Activated CD4-positive, alpha-beta memory T cell treated with anti-CD3 and anti-CD28 coated beads for 36 hours (primary cell): ENCODE measurements around the gene IL10RA. TPM values are rescaled to one million over a fixed set of nuclear protein-coding genes. Genes with fewer than 3 reads are reported as not detected.

Experiments
- CTCF ChIA-PET: fragments of 350-600 bp; sonication (Branson Sonifier 250); formaldehyde crosslinking; loops from one replicate; lab custom pipeline; 2021; ENCODE audit warnings: antibody characterized with exemption, inconsistent platforms; lab: Charles Lee
- POLR2A ChIA-PET: fragments of 350-600 bp; sonication (Branson Sonifier 250); formaldehyde crosslinking; loops from one replicate; lab custom pipeline; 2021; ENCODE audit warnings: antibody characterized with exemption; lab: Charles Lee
- DNase-seq: peaks from one replicate; pipeline ENCODE4 v3.0.0-alpha.2; 2020
- H3K27ac Mint-ChIP-seq: one replicate; pipeline ENCODE4 v1.8.0; 2021; ENCODE audit warnings: mixed read lengths
- H3K27me3 Mint-ChIP-seq: one replicate; pipeline ENCODE4 v1.8.0; 2021; ENCODE audit warnings: mixed read lengths
- H3K36me3 Mint-ChIP-seq: one replicate; pipeline ENCODE4 v1.8.0; 2021; ENCODE audit warnings: mixed read lengths
- H3K4me1 Mint-ChIP-seq: one replicate; pipeline ENCODE4 v1.8.0; 2021; ENCODE audit warnings: low read depth, mixed read lengths
- H3K4me3 Mint-ChIP-seq: one replicate; pipeline ENCODE4 v1.8.0; 2021; ENCODE audit warnings: mild to moderate bottlenecking, mixed read lengths
- H3K9me3 Mint-ChIP-seq: one replicate; pipeline ENCODE4 v1.8.0; 2021; ENCODE audit warnings: mixed read lengths
- intact Hi-C: fragments of 100-400 bp; cut with micrococcal nuclease; formaldehyde crosslinking; loops from one replicate; pipeline ENCODE4 v1.15.1; 2023
- total RNA-seq, 2 experiments: library from RNA; stranded (reverse); gene quantifications; one replicate each; pipeline ENCODE4 v1.2.3, GENCODE V29; 2021

Gene IL10RA
- total RNA-seq, 2 experiments from 2014 or later, result 114 to 117 TPM

- Mint-ChIP-seq H3K4me1 (peaks cover 100% of the 10 kb centered on the region), H3K36me3 (peaks cover 63% of the 10 kb centered on the region), H3K4me3 (no peak overlapping the region), H3K27ac (peak overlapping the region; percentile 99), H3K9me3 (peaks cover 16% of the 10 kb centered on the region), H3K27me3 (no peaks in the 10 kb centered on the region)
- ChIA-PET POLR2A (interaction anchor here (1.2 to 12.0 kb wide), 9 partner anchors 13 to 56 kb away, joined by 3 to 265 read pairs (median 15); partner anchors contain the start of gene IL10RA), CTCF (interaction anchor here (1.1 to 7.4 kb wide), 8 partner anchors 10 to 184 kb away, joined by 3 to 79 read pairs (median 13); partner anchors contain the start of gene IL10RA)
- DNase-seq, result no peak
- intact Hi-C loops, result loop anchor here (5.0 to 10.0 kb wide), 4 partner anchors 216 to 544 kb away; partner anchors contain the start of gene KMT2A
These were observed 14.6 kb downstream of the IL10RA start for GRCh38 chr11:118000850-118001228.

- Mint-ChIP-seq H3K27ac (peak overlapping the region; percentile 99), H3K36me3 (peaks cover 56% of the 10 kb centered on the region), H3K9me3 (peaks cover 16% of the 10 kb centered on the region), H3K4me1 (peaks cover 100% of the 10 kb centered on the region), H3K27me3 (no peaks in the 10 kb centered on the region), H3K4me3 (peak overlapping the region; percentile 56)
- peak; percentile 62 for DNase-seq
- ChIA-PET POLR2A (interaction anchor here (1.0 to 12.0 kb wide), 17 partner anchors 11 to 215 kb away, joined by 3 to 265 read pairs (median 10); partner anchors contain the start of gene IL10RA), CTCF (interaction anchor here (0.7 to 7.4 kb wide), 10 partner anchors 10 to 157 kb away, joined by 3 to 79 read pairs (median 8); partner anchors contain the start of gene IL10RA)
- intact Hi-C loops, result loop anchor here (5.0 to 10.0 kb wide), 4 partner anchors 216 to 544 kb away; partner anchors contain the start of gene KMT2A
These were observed 15.3 kb downstream of the IL10RA start for GRCh38 chr11:118001494-118001971.

GRCh38 chr11:118002010-118002540 lies 15.9 kb downstream of the IL10RA start:
- ChIA-PET POLR2A (interaction anchor here (0.6 to 12.0 kb wide), 22 partner anchors 8 to 215 kb away, joined by 3 to 265 read pairs (median 8); partner anchors contain the start of gene IL10RA), CTCF (interaction anchor here (0.9 to 7.4 kb wide), 16 partner anchors 10 to 294 kb away, joined by 3 to 79 read pairs (median 4); partner anchors contain the start of gene IL10RA)
- peaks cover 51% of the 10 kb centered on the region for H3K36me3 Mint-ChIP-seq
- peak overlapping the region; percentile 56 for H3K4me3 Mint-ChIP-seq
- intact Hi-C loops, result loop anchor here (1.0 to 10.0 kb wide), 11 partner anchors 15 to 545 kb away; partner anchors contain the start of gene KMT2A
- peaks cover 100% of the 10 kb centered on the region for H3K4me1 Mint-ChIP-seq
- peaks cover 15% of the 10 kb centered on the region for H3K9me3 Mint-ChIP-seq
- peak overlapping the region; percentile 99 for H3K27ac Mint-ChIP-seq
- H3K27me3 Mint-ChIP-seq, result no peaks in the 10 kb centered on the region
- peak; percentile 84 for DNase-seq

DNA sequence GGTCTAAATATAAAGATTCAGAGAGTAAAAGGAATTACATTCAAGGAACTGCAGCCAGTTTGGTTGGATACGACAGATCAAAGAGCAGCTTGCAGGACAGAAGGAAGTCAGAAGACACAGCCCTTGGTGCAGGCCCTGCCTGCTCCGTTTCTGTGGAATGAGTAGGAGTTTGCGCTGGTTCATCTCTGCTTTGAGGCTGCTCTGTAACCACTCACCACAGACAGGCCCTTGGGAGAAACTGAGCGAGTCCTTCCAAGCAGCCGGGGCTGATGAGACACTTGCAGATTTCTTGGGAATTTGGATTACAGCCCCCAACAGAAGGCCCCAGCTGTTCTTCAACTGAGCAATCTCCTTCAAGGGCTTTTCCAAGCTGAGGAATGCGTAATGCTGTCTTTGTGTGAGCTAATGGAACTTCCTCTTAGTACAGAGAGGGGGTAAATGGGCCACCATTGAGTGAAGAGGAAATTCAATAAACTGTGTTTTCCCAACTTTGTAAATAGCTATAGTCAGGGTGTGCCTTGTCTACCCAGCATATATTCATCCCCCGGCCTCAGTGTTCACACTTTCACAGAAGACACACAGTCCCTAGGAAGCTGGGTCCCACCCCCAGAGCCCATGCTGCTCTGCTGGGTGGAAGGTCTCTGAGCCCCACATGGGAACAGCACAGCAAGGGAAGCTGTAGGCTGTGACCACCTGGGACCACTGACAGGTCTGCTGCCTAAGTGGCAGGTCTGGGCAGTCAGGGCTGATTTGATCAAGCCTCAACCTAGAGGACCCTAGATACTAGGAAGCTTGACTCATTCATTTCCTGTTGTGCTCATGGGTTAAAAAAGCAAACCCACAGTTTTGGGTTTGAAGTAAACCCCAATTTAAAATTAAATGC lies 16.6 kb downstream of the IL10RA start:
- peaks cover 8% of the 10 kb centered on the region for H3K9me3 Mint-ChIP-seq
- H3K27me3 Mint-ChIP-seq, result no peaks in the 10 kb centered on the region
- intact Hi-C loops, result loop anchor here (1.0 to 10.0 kb wide), 11 partner anchors 15 to 545 kb away; partner anchors contain the start of gene KMT2A
- peak; percentile 90 for DNase-seq
- ChIA-PET CTCF (interaction anchor here (0.9 to 7.4 kb wide), 15 partner anchors 13 to 293 kb away, joined by 3 to 79 read pairs (median 4); partner anchors contain the start of gene IL10RA), POLR2A (interaction anchor here (0.6 to 12.0 kb wide), 23 partner anchors 9 to 214 kb away, joined by 3 to 265 read pairs (median 7); partner anchors contain the start of gene IL10RA)
- peaks cover 44% of the 10 kb centered on the region for H3K36me3 Mint-ChIP-seq
- H3K27ac Mint-ChIP-seq, result peak overlapping the region; percentile 99
- peaks cover 100% of the 10 kb centered on the region for H3K4me1 Mint-ChIP-seq
- peak overlapping the region; percentile 56 for H3K4me3 Mint-ChIP-seq

- H3K4me1 Mint-ChIP-seq, result peaks cover 100% of the 10 kb centered on the region
- no peak for DNase-seq
- CTCF ChIA-PET, result interaction anchor here (1.1 to 7.4 kb wide), 8 partner anchors 15 to 68 kb away, joined by 3 to 79 read pairs (median 15); partner anchors contain the start of gene IL10RA
- H3K36me3 Mint-ChIP-seq, result peaks cover 38% of the 10 kb centered on the region
- H3K27ac Mint-ChIP-seq, result peak overlapping the region; percentile 99
- POLR2A ChIA-PET, result interaction anchor here (1.0 to 12.0 kb wide), 17 partner anchors 9 to 213 kb away, joined by 3 to 265 read pairs (median 9); partner anchors contain the start of gene IL10RA
- peaks cover 8% of the 10 kb centered on the region for H3K9me3 Mint-ChIP-seq
- H3K27me3 Mint-ChIP-seq, result no peaks in the 10 kb centered on the region
- peak overlapping the region; percentile 36 for H3K4me3 Mint-ChIP-seq
- intact Hi-C loops, result loop anchor here (2.0 to 10.0 kb wide), 6 partner anchors 33 to 546 kb away; partner anchors contain the start of gene KMT2A
These were observed 17.3 kb downstream of the IL10RA start for GRCh38 chr11:118003456-118003855.

- DNase-seq, result no peak
- CTCF ChIA-PET, result interaction anchor here (0.6 to 5.2 kb wide), 6 partner anchors 16 to 197 kb away, joined by 3 to 45 read pairs (median 6); partner anchors contain the start of gene IL10RA
- no peaks in the 10 kb centered on the region for H3K27me3 Mint-ChIP-seq
- POLR2A ChIA-PET, result interaction anchor here (0.6 to 12.0 kb wide), 4 partner anchors 17 to 58 kb away, joined by 3 to 265 read pairs (median 3); partner anchors contain the start of gene IL10RA
- intact Hi-C loops, result loop anchor here (5.0 to 10.0 kb wide), 4 partner anchors 213 to 547 kb away; partner anchors contain the start of gene KMT2A
- H3K27ac Mint-ChIP-seq, result peak overlapping the region; percentile 99
- H3K4me3 Mint-ChIP-seq, result no peak overlapping the region
- peaks cover 26% of the 10 kb centered on the region for H3K36me3 Mint-ChIP-seq
- peaks cover 8% of the 10 kb centered on the region for H3K9me3 Mint-ChIP-seq
- H3K4me1 Mint-ChIP-seq, result peaks cover 98% of the 10 kb centered on the region
These were observed 18.5 kb downstream of the IL10RA start for GRCh38 chr11:118004543-118005223.

DNA sequence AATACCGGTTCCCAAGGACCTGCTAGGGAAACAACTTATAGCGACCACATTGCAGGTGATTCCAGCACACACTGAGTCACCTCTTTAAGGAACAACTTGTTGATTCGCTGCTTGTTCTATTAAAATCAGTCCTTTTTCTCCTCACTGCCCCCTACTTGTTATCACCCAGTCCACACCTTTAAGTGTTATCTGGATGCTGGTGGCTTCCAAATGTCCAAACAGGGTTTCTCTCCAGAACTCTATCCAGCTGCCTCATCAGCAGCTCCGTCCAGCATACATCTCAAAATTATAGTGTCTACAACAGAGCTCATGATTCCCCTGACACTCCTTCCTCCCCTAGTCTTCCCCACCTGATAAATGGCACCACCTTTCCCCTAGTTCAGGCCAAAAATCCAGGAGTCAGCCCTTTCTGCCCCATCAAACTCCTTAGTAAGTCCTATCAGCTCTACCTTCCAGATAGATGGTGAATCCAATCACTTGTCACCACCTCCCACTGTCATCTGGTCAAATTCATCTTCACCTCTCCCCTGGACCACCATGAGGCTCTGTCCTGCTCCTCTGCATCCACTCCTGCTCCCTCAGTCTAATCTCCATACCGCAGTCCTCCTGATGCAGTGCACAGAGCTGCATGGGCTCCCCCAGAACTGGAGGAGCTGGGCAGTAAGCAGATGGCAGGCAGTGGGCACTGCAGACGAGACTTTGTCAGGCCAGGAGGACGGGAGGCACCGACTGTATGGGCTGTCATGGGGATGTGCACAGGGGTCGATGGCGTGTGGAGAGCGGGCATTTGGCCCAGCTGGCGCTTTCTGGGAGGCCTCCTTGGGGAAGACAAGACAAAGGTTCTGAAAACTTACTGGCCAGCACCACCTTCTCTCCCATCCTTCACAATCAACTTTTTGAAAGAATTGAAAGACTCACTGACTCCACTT lies 19.3 kb downstream of the IL10RA start:
- CTCF ChIA-PET, result interaction anchor here (1.0 to 4.7 kb wide), 5 partner anchors 15 to 198 kb away, joined by 3 to 19 read pairs (median 3); no protein-coding TSS in a partner anchor
- H3K36me3 Mint-ChIP-seq, result peaks cover 17% of the 10 kb centered on the region
- peaks cover 95% of the 10 kb centered on the region for H3K4me1 Mint-ChIP-seq
- peaks cover 8% of the 10 kb centered on the region for H3K9me3 Mint-ChIP-seq
- H3K27ac Mint-ChIP-seq, result peak overlapping the region; percentile 99
- intact Hi-C loops, result loop anchor here (10.0 kb wide), 1 partner anchor 239 kb away; no protein-coding TSS in a partner anchor
- no peaks in the 10 kb centered on the region for H3K27me3 Mint-ChIP-seq
- POLR2A ChIA-PET, result interaction anchor here (1.0 to 12.0 kb wide), 3 partner anchors 18 to 54 kb away, joined by 3 to 265 read pairs (median 3); partner anchors contain the start of gene IL10RA
- no peak overlapping the region for H3K4me3 Mint-ChIP-seq
- no peak for DNase-seq

DNA sequence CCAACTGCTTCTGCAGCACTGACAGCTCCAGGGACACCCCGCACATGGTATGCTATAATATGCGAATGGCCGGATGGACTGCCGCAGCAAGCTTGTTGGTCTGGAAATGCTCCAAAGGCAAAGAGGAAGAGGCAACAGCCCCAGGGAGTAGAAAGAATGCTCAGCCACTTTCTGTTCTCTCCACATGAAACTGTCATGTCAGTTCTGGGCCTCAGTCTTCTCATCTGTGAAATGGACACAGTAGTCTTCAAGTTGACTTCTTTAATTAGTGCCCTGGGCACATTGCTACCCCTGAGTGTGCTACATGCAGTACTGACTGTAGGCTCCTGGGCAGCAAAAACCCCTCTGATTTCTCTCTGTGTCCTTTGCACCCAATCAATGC lies 19.9 kb downstream of the IL10RA start:
- Mint-ChIP-seq H3K27me3 (no peaks in the 10 kb centered on the region), H3K4me3 (no peak overlapping the region), H3K9me3 (peaks cover 8% of the 10 kb centered on the region), H3K36me3 (peaks cover 16% of the 10 kb centered on the region), H3K4me1 (peaks cover 94% of the 10 kb centered on the region), H3K27ac (peak overlapping the region; percentile 99)
- DNase-seq, result no peak
- POLR2A ChIA-PET, result interaction anchor here (1.2 to 2.1 kb wide), 2 partner anchors 41 to 55 kb away, joined by 3 to 6 read pairs; no protein-coding TSS in a partner anchor
- intact Hi-C loops, result loop anchor here (10.0 kb wide), 1 partner anchor 239 kb away; no protein-coding TSS in a partner anchor
- CTCF ChIA-PET, result interaction anchor here (1.0 to 1.7 kb wide), 4 partner anchors 15 to 199 kb away, joined by 3 to 11 read pairs (median 3); no protein-coding TSS in a partner anchor

GRCh38 chr11:118007040-118007439 lies 20.8 kb downstream of the IL10RA start:
- no peaks in the 10 kb centered on the region for H3K27me3 Mint-ChIP-seq
- peaks cover 12% of the 10 kb centered on the region for H3K36me3 Mint-ChIP-seq
- peaks cover 8% of the 10 kb centered on the region for H3K9me3 Mint-ChIP-seq
- H3K4me3 Mint-ChIP-seq, result peak overlapping the region; percentile 25
- ChIA-PET CTCF (interaction anchor here (0.6 to 1.7 kb wide), 8 partner anchors 20 to 200 kb away, joined by 3 to 11 read pairs (median 4); no protein-coding TSS in a partner anchor), POLR2A (interaction anchor here (0.6 to 2.1 kb wide), 4 partner anchors 10 to 40 kb away, joined by 4 to 15 read pairs (median 6); partner anchors contain the start of gene IL10RA)
- intact Hi-C loops, result loop anchor here (10.0 kb wide), 1 partner anchor 238 kb away; no protein-coding TSS in a partner anchor
- no peak for DNase-seq
- H3K27ac Mint-ChIP-seq, result peak overlapping the region; percentile 82
- H3K4me1 Mint-ChIP-seq, result peaks cover 92% of the 10 kb centered on the region
